Suprapubic skin (tissue), 4 donors: ENCODE data around the gene TMBIM4. TPM values are rescaled to one million over a fixed set of nuclear protein-coding genes. Genes with fewer than 3 reads are reported as not detected.
"Not testable (repeated sequence)": the region's sequence is repeated elsewhere in the genome, so short reads cannot be mapped to it uniquely, and the experiment has no call there.

Experiments used
- DNase-seq, 2 donors: peaks; one replicate each; pipeline ENCODE4 v3.0.0-alpha.2; 2019; ENCODE audit warnings: low spot score in 2 of 2
- H3K27ac ChIP-seq: fragments of 200-600 bp; sonication (generic); one replicate; pipeline ENCODE4 v1.5.1; 2019
- H3K27me3 ChIP-seq: fragments of 200-600 bp; sonication (generic); one replicate; pipeline ENCODE4 v1.5.1; 2019
- H3K36me3 ChIP-seq: fragments of 200-600 bp; sonication (generic); one replicate; pipeline ENCODE4 v1.5.1; 2019
- H3K4me1 ChIP-seq: fragments of 200-600 bp; sonication (generic); one replicate; pipeline ENCODE4 v1.5.1; 2019
- H3K4me3 ChIP-seq: fragments of 200-600 bp; sonication (generic); one replicate; pipeline ENCODE4 v1.5.1; 2019; ENCODE audit warnings: mild to moderate bottlenecking
- H3K9me3 ChIP-seq: fragments of 200-600 bp; sonication (generic); one replicate; pipeline ENCODE4 v1.5.1; 2019
- CTCF ChIP-seq, 2 donors: fragments of 200-600 bp in 1 of 2; fragments of 450-650 bp in 1 of 2; sonication (generic) in 1 of 2; IDR thresholded peaks; one replicate each; pipeline ENCODE4 v1.5.1; 2016 to 2019; ENCODE audit warnings: antibody characterized with exemption in 2 of 2, mild to moderate bottlenecking in 1 of 2, moderate library complexity in 1 of 2
- EP300 ChIP-seq: sonication (generic); formaldehyde crosslinking; IDR thresholded peaks from one replicate; pipeline ENCODE4 v1.6.1; 2017; ENCODE audit warnings: antibody characterized with exemption
- POLR2A ChIP-seq, 2 donors: fragments of 450-650 bp; IDR thresholded peaks; one replicate each; pipeline ENCODE4 v1.6.1; 2017; ENCODE audit warnings: antibody characterized with exemption in 2 of 2, mild to moderate bottlenecking in 2 of 2, moderate library complexity in 2 of 2
- POLR2AphosphoS5 ChIP-seq, 3 donors: sonication (generic); formaldehyde crosslinking; IDR thresholded peaks; one replicate each; pipeline ENCODE4 v1.6.1; 2017; ENCODE audit warnings: antibody characterized with exemption in 3 of 3
- WGBS: methylation state at CpG from one replicate; pipeline ENCODE4 v1.1.5; 2018; 5-methylcytosine and 5-hydroxymethylcytosine counted together
- total RNA-seq, 4 donors: library from RNA; depleted of rRNA; stranded (reverse); fragments of >200 nt; gene quantifications; one replicate each; pipeline ENCODE4 v1.1.0, GENCODE V29; 2016

Gene TMBIM4, protein sequence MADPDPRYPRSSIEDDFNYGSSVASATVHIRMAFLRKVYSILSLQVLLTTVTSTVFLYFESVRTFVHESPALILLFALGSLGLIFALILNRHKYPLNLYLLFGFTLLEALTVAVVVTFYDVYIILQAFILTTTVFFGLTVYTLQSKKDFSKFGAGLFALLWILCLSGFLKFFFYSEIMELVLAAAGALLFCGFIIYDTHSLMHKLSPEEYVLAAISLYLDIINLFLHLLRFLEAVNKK
- total RNA-seq = 100 to 1,000 TPM in 2 of 4 donors, 10 to 100 TPM in 2; 48.6 to 136 (median 108) TPM

DNA sequence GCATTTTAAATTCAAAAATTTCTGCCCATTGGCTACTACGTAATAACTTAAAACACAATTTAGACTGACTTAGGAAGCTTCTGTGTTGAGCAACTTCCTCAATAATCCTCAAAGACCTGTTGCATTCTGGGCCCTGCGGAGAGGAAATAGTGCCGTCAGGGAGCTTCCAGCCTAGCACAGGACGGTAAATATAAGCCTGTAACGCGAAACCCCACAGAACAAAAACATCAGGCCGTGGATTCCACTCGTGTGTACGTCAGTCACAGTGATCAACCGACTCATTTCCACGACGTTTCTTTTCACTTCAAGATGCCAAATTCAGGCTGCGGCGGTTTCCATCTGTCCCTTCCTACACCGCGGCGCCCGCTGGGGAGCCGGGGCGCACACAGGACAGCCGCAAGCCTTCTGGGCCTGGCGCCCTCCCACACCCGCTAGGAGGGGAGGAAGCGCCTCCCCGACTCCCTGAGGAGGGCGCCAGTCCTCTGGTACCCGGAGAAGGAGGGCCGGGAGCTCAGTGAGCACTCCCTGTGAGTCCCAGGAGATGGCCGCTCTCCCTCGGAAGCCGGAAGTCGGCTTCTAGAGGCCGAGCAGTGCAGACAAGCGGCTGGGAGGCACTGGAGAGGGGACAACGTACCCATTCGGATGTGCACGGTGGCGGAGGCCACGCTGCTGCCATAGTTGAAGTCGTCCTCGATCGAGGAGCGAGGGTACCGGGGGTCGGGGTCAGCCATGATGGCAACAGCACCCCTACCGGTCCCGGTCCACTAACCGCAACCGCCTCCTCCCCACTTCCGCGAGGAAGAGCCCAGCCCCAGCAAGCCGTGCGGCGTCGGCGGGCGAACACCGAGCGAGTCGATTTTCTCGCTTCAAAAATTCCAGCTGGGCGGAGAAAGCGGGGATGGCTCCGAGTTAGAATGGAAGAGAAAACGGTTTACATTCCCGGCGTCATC is at the start of gene TMBIM4:
Gene TMBIM4, minus strand, starts transcription at position 776 of the 950 bp plus-strand sequence. Its CDS starts 45 bp downstream, at position 731.
- TF ChIP-seq EP300 = no peak
- TF ChIP-seq POLR2A (IDR thresholded peaks at IDR 0.05) = peak in 1 of 2 donors; percentile 82
- peak; percentile 70 to 79 (median 74) for TF ChIP-seq POLR2AphosphoS5 (IDR thresholded peaks at IDR 0.05)
- peak; percentile 33 to 51 for TF ChIP-seq CTCF (IDR thresholded peaks at IDR 0.05)
- H3K27me3 ChIP-seq = no peaks in the 10 kb centered on the region
- peak within 1 kb of the TSS; percentile 99 for H3K27ac ChIP-seq
- H3K4me3 ChIP-seq = peak within 1 kb of the TSS; percentile 75
- under 1% methylated on average over 44 of the region's 67 CpGs for WGBS
- peaks cover 3% of the 10 kb centered on the region for H3K36me3 ChIP-seq
- H3K9me3 ChIP-seq = peaks cover 4% of the 10 kb centered on the region
- H3K4me1 ChIP-seq = peaks cover 26% of the 10 kb centered on the region
- peak; percentile 93 to 94 for DNase-seq

GRCh38 chr12:66217342-66217917 is 47.6 kb upstream of the TMBIM4 start:
- Histone ChIP-seq H3K4me1 (no peaks in the 10 kb centered on the region), H3K27me3 (no peaks in the 10 kb centered on the region), H3K27ac (no peak overlapping the region), H3K9me3 (no peaks in the 10 kb centered on the region), H3K4me3 (no peak overlapping the region), H3K36me3 (peaks cover 19% of the 10 kb centered on the region)
- WGBS = 65% methylated on average over 4 of the region's 4 CpGs
- DNase-seq = no peak
- TF ChIP-seq CTCF (IDR thresholded peaks at IDR 0.05) = no peak
- TF ChIP-seq POLR2A (IDR thresholded peaks at IDR 0.05) = no peak
- TF ChIP-seq POLR2AphosphoS5 (IDR thresholded peaks at IDR 0.05) = no peak
- TF ChIP-seq EP300 = no peak

GRCh38 chr12:66213011-66213410 is 43.2 kb upstream of the TMBIM4 start:
- H3K9me3 ChIP-seq, H3K4me3 ChIP-seq, H3K27ac ChIP-seq, H3K4me1 ChIP-seq, DNase-seq, H3K27me3 ChIP-seq: not testable (repeated sequence)
- WGBS = 81% methylated on average over 3 of the region's 3 CpGs
- H3K36me3 ChIP-seq = peaks cover 13% of the 10 kb centered on the region

DNA sequence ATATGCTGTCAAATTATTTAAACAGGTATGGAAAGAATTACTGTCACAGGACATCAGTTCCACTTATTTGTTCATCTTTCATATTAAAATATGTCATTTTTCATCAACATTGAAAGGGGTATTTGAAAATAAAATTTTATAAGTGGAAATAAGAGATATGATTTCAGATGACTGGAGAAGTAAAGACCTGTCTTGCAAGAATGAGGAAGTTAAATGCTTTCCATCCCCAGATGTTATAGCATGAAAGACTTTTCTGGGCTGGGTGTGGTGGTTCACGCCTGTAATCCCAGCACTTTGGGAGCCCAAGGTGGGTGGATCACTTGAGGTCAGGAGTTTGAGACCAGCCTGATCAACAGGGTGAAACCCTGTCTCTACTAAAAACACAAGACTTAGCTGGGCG is 41.8 kb upstream of the TMBIM4 start:
- not testable (repeated sequence) for H3K27me3 ChIP-seq, H3K4me1 ChIP-seq, H3K27ac ChIP-seq, H3K4me3 ChIP-seq, DNase-seq, H3K9me3 ChIP-seq
- peaks cover 13% of the 10 kb centered on the region for H3K36me3 ChIP-seq
- 81% methylated on average over 2 of the region's 2 CpGs for WGBS

GRCh38 chr12:66210840-66211239 is 41.0 kb upstream of the TMBIM4 start:
- H3K9me3 ChIP-seq = no peaks in the 10 kb centered on the region
- no peak overlapping the region for H3K4me3 ChIP-seq
- H3K4me1 ChIP-seq = no peaks in the 10 kb centered on the region
- no peak overlapping the region for H3K27ac ChIP-seq
- H3K36me3 ChIP-seq = peaks cover 13% of the 10 kb centered on the region
- TF ChIP-seq EP300 = no peak
- H3K27me3 ChIP-seq = no peaks in the 10 kb centered on the region
- no peak for DNase-seq

GRCh38 chr12:66206141-66206540 is 36.3 kb upstream of the TMBIM4 start:
- H3K36me3 ChIP-seq = no peaks in the 10 kb centered on the region
- H3K27me3 ChIP-seq = no peaks in the 10 kb centered on the region
- H3K4me3 ChIP-seq = no peak overlapping the region
- no peaks in the 10 kb centered on the region for H3K9me3 ChIP-seq
- H3K4me1 ChIP-seq = no peaks in the 10 kb centered on the region
- H3K27ac ChIP-seq = no peak overlapping the region
- 94% methylated on average over 1 of the region's 1 CpG for WGBS
- no peak for DNase-seq
- TF ChIP-seq CTCF (IDR thresholded peaks at IDR 0.05) (no peak), POLR2AphosphoS5 (IDR thresholded peaks at IDR 0.05) (no peak), POLR2A (IDR thresholded peaks at IDR 0.05) (no peak), EP300 (no peak)
